Activated CD8-positive, alpha-beta T cell treated with anti-CD3 and anti-CD28 coated beads for 36 hours (primary cell): Measurements from ENCODE around the gene RBMX. TPM values are rescaled to one million over a fixed set of nuclear protein-coding genes. Genes with fewer than 3 reads are reported as not detected.

Source experiments
- ATAC-seq: fragments of 200-7000 bp; cut with Tn5 transposase; one replicate; pipeline ENCODE4 v1.10.0; 2021; ENCODE audit warnings: mild to moderate bottlenecking, moderate library complexity
- CTCF ChIA-PET: fragments of 350-600 bp; sonication (Branson Sonifier 250); formaldehyde crosslinking; loops from one replicate; lab custom pipeline; 2021; ENCODE audit warnings: antibody characterized with exemption; lab: Charles Lee
- POLR2A ChIA-PET: fragments of 350-600 bp; sonication (Branson Sonifier 250); formaldehyde crosslinking; loops from one replicate; lab custom pipeline; 2021; ENCODE audit warnings: antibody characterized with exemption; lab: Charles Lee
- DNase-seq: peaks from one replicate; pipeline ENCODE4 v3.0.0-alpha.2; 2020
- H3K27ac Mint-ChIP-seq: one replicate; pipeline ENCODE4 v1.8.0; 2021; ENCODE audit warnings: mild to moderate bottlenecking, mixed read lengths
- H3K27me3 Mint-ChIP-seq: one replicate; pipeline ENCODE4 v1.8.0; 2021; ENCODE audit warnings: mixed read lengths
- H3K36me3 Mint-ChIP-seq: one replicate; pipeline ENCODE4 v1.8.0; 2021; ENCODE audit warnings: low read depth, mixed read lengths
- H3K4me1 Mint-ChIP-seq: one replicate; pipeline ENCODE4 v1.8.0; 2021; ENCODE audit warnings: low read depth, mixed read lengths
- H3K4me3 Mint-ChIP-seq: one replicate; pipeline ENCODE4 v1.8.0; 2021; ENCODE audit warnings: mild to moderate bottlenecking, moderate library complexity, mixed read lengths
- H3K9me3 Mint-ChIP-seq: one replicate; pipeline ENCODE4 v1.8.0; 2021; ENCODE audit warnings: mixed read lengths
- CTCF ChIP-seq: fragments of 200-600 bp; IDR thresholded peaks from one replicate; pipeline ENCODE4 v1.8.0; 2022; ENCODE audit warnings: antibody characterized with exemption, mild to moderate bottlenecking
- intact Hi-C: fragments of 100-400 bp; cut with micrococcal nuclease; formaldehyde crosslinking; loops from one replicate; pipeline ENCODE4 v1.10.0; 2022
- total RNA-seq, 2 experiments: library from RNA; stranded (reverse); gene quantifications; one replicate each; pipeline ENCODE4 v1.2.3, GENCODE V29; 2021

Gene RBMX
- total RNA-seq, 2 experiments from 2014 or later: 285 TPM

- ChIA-PET CTCF (no interaction called here), POLR2A (interaction anchor here (0.6 kb wide), 1 partner anchor 35 kb away, joined by 3 read pairs; no protein-coding TSS in a partner anchor)
- no peaks in the 10 kb centered on the region for H3K36me3 Mint-ChIP-seq
- H3K27ac Mint-ChIP-seq: no peak overlapping the region
- no peak overlapping the region for H3K4me3 Mint-ChIP-seq
- intact Hi-C loops: no loop called here
- ATAC-seq (no peak), DNase-seq (no peak)
- no peaks in the 10 kb centered on the region for H3K4me1 Mint-ChIP-seq
- no peaks in the 10 kb centered on the region for H3K27me3 Mint-ChIP-seq
- no peak for TF ChIP-seq CTCF
- no peaks in the 10 kb centered on the region for H3K9me3 Mint-ChIP-seq
These were observed 51.7 kb downstream of the RBMX start for GRCh38 chrX:136828830-136829229.

- Mint-ChIP-seq H3K4me3 (no peak overlapping the region), H3K4me1 (no peaks in the 10 kb centered on the region), H3K9me3 (no peaks in the 10 kb centered on the region), H3K27ac (no peak overlapping the region), H3K27me3 (no peaks in the 10 kb centered on the region), H3K36me3 (no peaks in the 10 kb centered on the region)
- intact Hi-C loops: no loop called here
- DNase-seq (no peak), ATAC-seq (no peak)
- CTCF ChIA-PET: interaction anchor here (0.6 kb wide), 1 partner anchor 895 kb away, joined by 3 read pairs; no protein-coding TSS in a partner anchor
- no peak for TF ChIP-seq CTCF
- POLR2A ChIA-PET: no interaction called here
These were observed 53.5 kb downstream of the RBMX start for GRCh38 chrX:136827026-136827425.

- no peak for DNase-seq
- Mint-ChIP-seq H3K36me3 (no peaks in the 10 kb centered on the region), H3K27me3 (no peaks in the 10 kb centered on the region), H3K4me1 (no peaks in the 10 kb centered on the region), H3K27ac (no peak overlapping the region), H3K9me3 (no peaks in the 10 kb centered on the region), H3K4me3 (no peak overlapping the region)
- no peak for ATAC-seq
- no peak for TF ChIP-seq CTCF
- CTCF ChIA-PET: no interaction called here
- POLR2A ChIA-PET: no interaction called here
- intact Hi-C loops: no loop called here
These were observed 54.8 kb downstream of the RBMX start for GRCh38 chrX:136825771-136826170.

Other genes starting within 250 kb of the RBMX start
- 1 to 10 TPM; 2.6 to 3.1 TPM for gene CD40LG, start 232.6 kb downstream of the RBMX start, total RNA-seq
- gene ARHGEF6, start 99.8 kb downstream of the RBMX start, total RNA-seq: 10 to 100 TPM; 45.7 to 45.8 TPM
- not detected for gene GPR101, start 153.3 kb upstream of the RBMX start, total RNA-seq